GM18507 (cell line): ENCODE results near the gene CSNK1A1.

Experiments used
- DNase-seq: peaks from one replicate; pipeline ENCODE4 v3.0.0; 2011; ENCODE audit warnings: low read depth; ENCODE audit not compliant: insufficient read length; ENCODE audit errors: extremely low spot score
- FAIRE-seq: peaks from 2 replicates; lab custom pipeline; 2011; peaks lifted over from hg19 to GRCh38; lab: Jason Lieb, UNC

CSNK1A1 gene

GRCh38 chr5:149497357-149497756 is 53.9 kb downstream of the CSNK1A1 start:
- DNase-seq (no peak), FAIRE-seq (no peak)

- no peak for DNase-seq
- FAIRE-seq: no peak
Observed at GRCh38 chr5:149496917-149497316, 54.3 kb downstream of the CSNK1A1 start.

GRCh38 chr5:149496166-149496565 is 55.1 kb downstream of the CSNK1A1 start:
- DNase-seq (no peak), FAIRE-seq (no peak)

GRCh38 chr5:149495673-149496072 is 55.6 kb downstream of the CSNK1A1 start:
- DNase-seq: no peak
- no peak for FAIRE-seq

- no peak for DNase-seq
- no peak for FAIRE-seq
Observed at GRCh38 chr5:149493316-149493715, 57.9 kb downstream of the CSNK1A1 start.

GRCh38 chr5:149492781-149493180 is 58.5 kb downstream of the CSNK1A1 start:
- FAIRE-seq: no peak
- DNase-seq: no peak

GRCh38 chr5:149490599-149491485 is 60.4 kb downstream of the CSNK1A1 start:
- DNase-seq: no peak
- no peak for FAIRE-seq

- no peak for DNase-seq
- FAIRE-seq: no peak
Observed at GRCh38 chr5:149489605-149490037, 61.6 kb downstream of the CSNK1A1 start.

- DNase-seq (no peak), FAIRE-seq (no peak)
Observed at GRCh38 chr5:149488645-149489306, 62.5 kb downstream of the CSNK1A1 start.

GRCh38 chr5:149487672-149488071 is 63.6 kb downstream of the CSNK1A1 start:
- no peak for FAIRE-seq
- no peak for DNase-seq

- no peak for FAIRE-seq
Observed at GRCh38 chr5:149486726-149487635, 64.3 kb downstream of the CSNK1A1 start.

GRCh38 chr5:149485655-149486615 is 65.3 kb downstream of the CSNK1A1 start:
- DNase-seq (no peak), FAIRE-seq (no peak)

More at GRCh38 chr5:149486726-149487635, 64.3 kb downstream of the CSNK1A1 start:
- DNase-seq: no peak

GRCh38 chr5:149481485-149481884 is 69.8 kb downstream of the CSNK1A1 start:
- FAIRE-seq: no peak
- DNase-seq: no peak

GRCh38 chr5:149478761-149479160 is 72.5 kb downstream of the CSNK1A1 start:
- FAIRE-seq (no peak), DNase-seq (no peak)

GRCh38 chr5:149475777-149476176 is 75.5 kb downstream of the CSNK1A1 start:
- FAIRE-seq (no peak), DNase-seq (no peak)

- FAIRE-seq: no peak
- DNase-seq: no peak
Observed at GRCh38 chr5:149474198-149474597, 77.0 kb downstream of the CSNK1A1 start.

- FAIRE-seq: no peak
- DNase-seq: no peak
Observed at GRCh38 chr5:149473441-149473840, 77.8 kb downstream of the CSNK1A1 start.

GRCh38 chr5:149472399-149472798 is 78.8 kb downstream of the CSNK1A1 start:
- no peak for DNase-seq
- no peak for FAIRE-seq
